Stimulated activated CD4-positive, alpha-beta T cell treated with anti-CD3 and anti-CD28 coated beads, Interleukin-1b, Interleukin-23, amount 100 ng/mL, for 48 hours (primary cell): ENCODE data around the gene KLHL30.

Experiments
- DNase-seq: peaks from one replicate; pipeline ENCODE4 v3.0.0-alpha.2; 2020

The KLHL30 gene

GRCh38 chr2:238119756-238120462 is 18.6 kb upstream of the KLHL30 start:
- DNase-seq, result no peak

GRCh38 chr2:238120463-238121298 is 17.8 kb upstream of the KLHL30 start:
- DNase-seq, result no peak

GRCh38 chr2:238121511-238122286 is 16.8 kb upstream of the KLHL30 start:
- DNase-seq, result no peak

- no peak for DNase-seq
Measured at GRCh38 chr2:238122287-238123217, 15.9 kb upstream of the KLHL30 start.

GRCh38 chr2:238123218-238123971 is 15.1 kb upstream of the KLHL30 start:
- no peak for DNase-seq

- DNase-seq, result no peak
Measured at GRCh38 chr2:238123991-238124470, 14.4 kb upstream of the KLHL30 start.

- DNase-seq, result no peak
Measured at GRCh38 chr2:238124488-238125126, 13.9 kb upstream of the KLHL30 start.

- no peak for DNase-seq
Measured at GRCh38 chr2:238125127-238125885, 13.2 kb upstream of the KLHL30 start.

- DNase-seq, result no peak
Measured at GRCh38 chr2:238126338-238126737, 12.1 kb upstream of the KLHL30 start.

- no peak for DNase-seq
Measured at GRCh38 chr2:238126775-238127164, 11.7 kb upstream of the KLHL30 start.

GRCh38 chr2:238127165-238128060 is 11.1 kb upstream of the KLHL30 start:
- no peak for DNase-seq

- no peak for DNase-seq
Measured at GRCh38 chr2:238128061-238128440, 10.4 kb upstream of the KLHL30 start.

- no peak for DNase-seq
Measured at GRCh38 chr2:238128534-238129001, 9.9 kb upstream of the KLHL30 start.

GRCh38 chr2:238129166-238130010 is 9.1 kb upstream of the KLHL30 start:
- DNase-seq, result no peak

GRCh38 chr2:238130111-238130695 is 8.3 kb upstream of the KLHL30 start:
- no peak for DNase-seq

- DNase-seq, result no peak
Measured at GRCh38 chr2:238130696-238131628, 7.5 kb upstream of the KLHL30 start.
